Fibroblast of skin of left biceps (primary cell): ENCODE results near the gene CFAP100.

Experiments
- DNase-seq, 2 experiments: peaks; one replicate each; pipeline ENCODE4 v3.0.0-alpha.2; 2013; ENCODE audit warnings: low read depth in 2 of 2

The CFAP100 gene

DNA sequence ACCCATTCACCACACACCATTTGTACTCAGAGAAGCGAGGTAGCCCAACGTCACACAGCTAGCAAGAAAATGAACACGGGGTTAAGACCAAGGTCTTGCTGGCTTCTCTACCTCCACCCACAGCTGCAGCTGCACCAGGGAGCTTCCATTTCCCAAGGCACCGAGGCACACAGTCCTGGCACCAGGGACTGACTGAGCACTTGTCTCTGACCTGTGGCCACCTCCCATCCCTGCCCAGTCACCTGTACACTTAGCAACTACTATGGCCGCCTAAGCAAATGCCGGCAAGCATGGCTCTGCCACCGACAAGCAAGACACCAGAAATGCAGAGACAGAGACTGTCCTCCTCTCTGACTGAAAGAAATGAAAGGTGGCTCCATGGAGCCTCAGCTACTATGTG, 65.7 kb downstream of the CFAP100 start:
- DNase-seq = no peak

- DNase-seq = no peak
Observed at GRCh38 chr3:126461450-126462070, 66.9 kb downstream of the CFAP100 start.

- no peak for DNase-seq
Observed at GRCh38 chr3:126463521-126463920, 68.8 kb downstream of the CFAP100 start.

- no peak for DNase-seq
Observed at GRCh38 chr3:126464093-126464492, 69.4 kb downstream of the CFAP100 start.

DNA sequence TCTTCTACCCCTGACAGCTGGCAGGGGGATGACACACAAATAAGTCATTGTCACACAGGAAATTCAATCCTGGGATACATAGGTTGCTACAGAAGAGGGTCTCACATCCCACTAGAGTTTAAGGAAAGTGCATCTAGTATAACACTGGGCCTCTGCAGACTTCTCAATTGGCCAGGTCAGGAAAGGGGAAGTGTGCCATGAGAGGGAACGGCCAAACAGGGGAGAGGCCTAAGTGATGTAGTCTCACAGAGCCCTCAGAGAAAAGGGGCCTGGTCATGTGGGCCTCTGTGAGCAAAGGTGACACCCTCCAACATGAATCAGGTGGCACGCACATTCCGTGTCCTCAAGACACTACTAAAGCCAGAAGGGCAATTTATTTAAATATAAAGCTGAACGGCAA, 69.8 kb downstream of the CFAP100 start:
- DNase-seq = no peak

DNA sequence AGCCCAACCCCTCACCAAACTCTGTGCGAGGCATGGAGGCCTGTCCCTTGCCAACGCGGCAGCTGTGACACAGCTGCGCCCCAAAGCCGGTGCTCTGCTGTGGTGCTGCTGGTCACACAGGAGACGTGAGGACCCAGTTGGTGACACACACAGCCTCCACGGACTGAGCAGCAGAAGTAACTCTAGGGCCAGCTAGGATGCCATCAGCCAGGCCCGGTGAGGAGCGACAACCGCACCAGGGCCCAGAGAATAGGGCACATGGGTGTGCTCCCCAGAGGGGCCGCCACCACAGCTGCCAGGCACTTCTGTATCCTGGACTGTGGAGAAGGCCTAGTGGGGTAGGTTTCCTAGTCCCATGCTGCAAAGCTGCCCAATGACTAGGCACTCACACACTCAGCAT, 70.3 kb downstream of the CFAP100 start:
- no peak for DNase-seq

DNA sequence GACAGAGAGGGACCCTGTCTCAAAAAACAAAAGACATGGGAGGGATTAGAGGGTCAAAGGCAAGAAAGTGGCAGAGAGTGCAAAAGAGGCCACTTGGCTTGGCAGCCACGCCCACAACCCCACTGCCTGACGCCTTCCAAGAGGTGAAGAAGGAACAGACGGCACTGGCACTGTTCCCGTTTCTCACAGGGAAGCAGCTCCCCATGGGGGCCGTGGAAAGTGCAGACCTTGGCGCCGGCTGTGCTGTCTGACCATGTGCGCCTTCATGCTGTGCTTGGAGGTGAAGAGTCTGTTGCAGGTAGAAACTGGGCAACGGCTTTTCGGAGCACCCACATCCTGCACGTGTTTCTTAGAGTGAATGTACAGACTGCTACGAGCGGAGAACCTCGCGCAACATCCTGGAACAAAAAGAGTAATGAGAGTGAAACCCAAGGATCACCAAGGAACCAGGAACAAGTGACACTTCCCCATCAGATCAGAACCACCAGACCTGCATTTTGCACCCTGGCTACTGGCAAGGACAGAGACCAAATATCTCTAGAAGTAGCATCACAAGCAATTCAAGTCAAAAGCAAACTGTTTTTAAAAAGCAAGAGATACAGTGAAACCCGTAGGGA, 71.3 kb downstream of the CFAP100 start:
- DNase-seq = no peak

DNA sequence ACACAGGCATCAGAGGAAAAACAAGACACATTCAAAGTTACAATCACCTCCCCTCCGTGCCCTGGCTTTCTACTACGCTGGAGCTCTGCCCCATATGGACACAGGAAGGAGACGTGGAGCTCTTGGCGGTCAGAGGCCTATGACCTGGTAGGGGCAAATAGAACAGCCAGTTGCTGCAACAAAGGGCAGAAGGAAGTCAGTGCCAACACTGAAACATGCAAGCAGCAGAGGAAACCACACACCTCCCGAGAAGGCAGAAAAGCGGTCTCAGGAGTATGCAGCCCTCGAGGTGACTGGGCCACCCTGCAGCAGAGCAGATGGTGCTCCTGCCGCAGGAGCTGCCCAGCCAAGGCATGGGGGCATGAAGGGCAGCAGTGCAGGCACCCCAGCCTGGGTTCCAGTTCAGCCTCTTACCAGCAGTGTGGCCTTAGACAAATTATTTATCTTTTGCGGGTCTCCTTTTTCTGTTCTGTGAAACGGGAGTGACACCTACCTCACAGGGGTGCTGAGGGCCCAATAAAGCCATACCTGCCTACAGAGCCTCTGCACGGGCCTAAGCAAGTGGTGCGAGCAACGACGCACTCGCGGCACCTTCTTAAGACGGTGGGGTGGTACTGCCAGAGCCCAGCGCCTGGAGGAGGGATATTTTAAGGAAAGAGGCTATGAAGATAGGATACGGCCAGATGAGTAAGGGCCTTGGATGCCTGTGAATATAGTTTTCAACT, 72.3 kb downstream of the CFAP100 start:
- DNase-seq = no peak

DNA sequence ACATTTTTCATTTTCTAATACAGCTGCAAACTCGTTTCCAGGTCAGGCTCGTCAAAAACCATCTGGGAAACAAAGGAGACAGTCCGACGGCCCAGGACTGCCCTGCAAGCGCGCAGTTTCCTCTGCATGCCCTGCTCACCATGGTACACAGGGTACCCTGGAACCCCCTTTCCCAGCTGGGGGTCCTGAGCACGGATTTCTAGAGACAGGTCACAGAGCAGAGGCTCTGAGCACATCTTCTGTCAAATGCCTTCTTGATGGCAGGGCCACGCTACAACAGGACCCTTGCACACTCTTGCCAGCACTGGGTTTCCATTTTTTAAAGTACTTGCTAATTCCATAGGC, 72.9 kb downstream of the CFAP100 start:
- DNase-seq = no peak

DNA sequence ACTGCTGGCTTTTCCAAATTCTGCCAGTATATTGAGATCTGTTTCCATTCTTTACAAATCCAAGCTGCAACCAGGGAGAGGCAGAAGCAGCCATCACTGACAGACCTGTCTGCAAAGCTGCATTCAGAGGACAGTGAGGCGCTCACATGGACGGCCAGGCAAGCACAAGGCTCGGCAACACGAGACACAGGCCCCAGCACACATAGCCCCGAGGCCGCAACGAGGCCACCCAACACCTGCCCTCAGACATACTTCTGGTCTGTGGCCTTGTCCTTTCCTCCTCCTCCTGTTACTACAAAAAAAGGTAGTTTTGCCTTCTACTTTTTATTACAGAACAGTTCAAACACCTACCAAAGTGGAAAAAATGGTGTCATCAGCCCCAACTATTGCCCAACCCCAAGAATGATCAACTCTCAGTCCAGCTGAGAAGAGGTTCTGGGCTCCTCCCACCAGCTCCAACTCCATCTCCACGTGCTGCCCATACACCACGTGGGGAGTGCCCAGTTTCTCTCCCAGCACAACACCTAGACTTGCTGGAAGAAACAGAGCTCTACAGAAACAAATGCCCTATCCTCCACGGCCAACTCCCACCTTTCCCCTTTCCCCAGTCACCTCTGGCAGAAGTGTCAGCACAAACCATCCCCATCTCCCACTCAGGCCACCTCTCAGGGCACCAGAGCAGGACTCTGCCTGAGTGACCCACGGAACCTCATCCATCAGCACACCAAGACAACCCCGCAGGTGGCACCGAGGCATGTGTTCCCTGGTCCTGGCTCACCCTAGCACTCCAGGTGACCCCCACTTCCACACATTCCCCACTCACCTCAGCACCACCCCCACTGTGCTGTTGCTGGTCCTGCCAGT, 73.6 kb downstream of the CFAP100 start:
- no peak for DNase-seq

- DNase-seq = no peak
Observed at GRCh38 chr3:126469479-126469878, 74.8 kb downstream of the CFAP100 start.

GRCh38 chr3:126472277-126473006, 77.7 kb downstream of the CFAP100 start:
- peak; percentile 35 to 37 for DNase-seq

- no peak for DNase-seq
Observed at GRCh38 chr3:126473292-126474168, 78.8 kb downstream of the CFAP100 start.

DNA sequence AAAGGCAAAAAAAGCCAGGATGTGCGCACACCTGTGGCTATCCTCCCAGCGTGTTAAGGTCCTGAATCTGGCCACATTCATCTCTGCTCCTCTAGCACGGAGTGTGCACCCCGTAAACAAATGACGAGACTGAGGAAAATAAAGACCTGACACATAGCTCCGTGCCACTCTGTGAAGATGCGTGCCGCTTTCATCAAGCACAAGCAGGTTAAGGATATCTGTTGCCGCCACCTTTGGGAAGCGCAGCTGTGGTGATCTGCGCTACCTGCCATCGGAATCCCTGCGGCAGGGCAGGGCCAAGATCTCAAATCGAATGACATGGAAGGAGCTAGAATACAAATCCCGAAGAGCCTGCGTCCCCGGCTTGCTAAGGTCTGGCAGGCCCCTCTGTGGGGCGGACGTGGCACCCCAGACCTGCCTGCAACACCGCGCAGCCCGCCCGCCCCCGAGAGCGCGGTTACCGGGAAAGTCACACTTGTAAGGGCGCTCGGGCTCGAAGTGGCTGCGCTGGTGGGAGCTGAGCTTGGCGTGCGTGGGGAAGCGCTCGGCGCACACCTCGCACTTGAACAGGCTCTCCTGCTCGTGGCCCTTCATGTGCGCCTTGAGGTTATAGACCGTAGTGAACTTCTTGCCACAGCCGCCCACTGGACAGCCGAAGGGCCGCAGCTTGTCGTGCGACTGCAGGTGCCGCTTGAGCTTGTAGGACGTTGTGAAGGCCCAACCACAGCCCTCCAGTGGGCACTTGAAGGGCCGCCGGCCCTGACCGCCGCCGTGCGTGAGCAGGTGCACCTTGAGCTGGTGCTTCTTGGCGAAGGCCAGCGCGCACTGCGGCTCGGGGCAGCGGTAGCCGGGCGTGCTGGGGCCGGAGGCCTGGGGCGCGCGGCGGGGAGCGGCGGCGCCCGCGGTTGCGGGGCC, 80.0 kb downstream of the CFAP100 start:
- DNase-seq = no peak

DNA sequence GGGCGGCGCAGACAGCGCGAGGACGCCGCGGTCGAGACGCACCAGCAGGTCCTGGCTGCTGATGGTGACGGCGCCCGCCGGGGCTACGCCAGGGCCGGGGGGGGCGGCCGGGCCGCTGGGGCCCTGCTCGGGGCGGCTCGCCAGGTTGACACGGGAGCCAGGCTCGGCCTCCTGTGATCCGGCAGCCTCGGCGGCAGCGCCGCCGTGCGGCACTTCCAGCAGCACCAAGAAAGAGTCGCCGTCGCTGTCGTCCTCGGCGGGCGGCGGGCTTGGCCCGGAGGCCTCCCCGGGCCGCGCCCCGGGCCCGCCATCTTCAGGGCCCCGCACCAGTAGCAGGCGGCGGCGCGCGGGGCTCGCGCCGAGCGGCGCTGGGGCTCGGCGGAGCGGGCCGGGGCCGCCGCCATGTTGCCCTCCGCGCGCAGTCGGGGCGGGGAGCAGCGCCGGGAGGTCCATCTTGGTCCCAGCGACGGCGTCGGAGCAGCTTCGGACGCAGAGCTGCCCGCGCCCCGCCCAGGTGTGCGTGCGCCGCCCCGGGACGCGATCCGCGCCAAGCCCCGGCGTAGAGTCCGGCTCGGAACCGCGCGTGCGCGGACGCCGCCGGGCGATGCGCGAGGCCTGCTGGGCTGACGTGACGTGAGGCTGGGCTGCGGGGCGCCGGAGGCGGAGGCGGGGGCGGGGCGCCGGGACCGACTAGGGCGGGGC, 80.9 kb downstream of the CFAP100 start, which contains the start of gene ZXDC:
Gene ZXDC, minus strand, starts transcription at position 479 of the 702 bp plus-strand sequence. Its CDS starts 26 bp downstream, at position 453.
- peak; percentile 88 for DNase-seq

- DNase-seq = no peak
Observed at GRCh38 chr3:126476166-126477060, 81.7 kb downstream of the CFAP100 start.

DNA sequence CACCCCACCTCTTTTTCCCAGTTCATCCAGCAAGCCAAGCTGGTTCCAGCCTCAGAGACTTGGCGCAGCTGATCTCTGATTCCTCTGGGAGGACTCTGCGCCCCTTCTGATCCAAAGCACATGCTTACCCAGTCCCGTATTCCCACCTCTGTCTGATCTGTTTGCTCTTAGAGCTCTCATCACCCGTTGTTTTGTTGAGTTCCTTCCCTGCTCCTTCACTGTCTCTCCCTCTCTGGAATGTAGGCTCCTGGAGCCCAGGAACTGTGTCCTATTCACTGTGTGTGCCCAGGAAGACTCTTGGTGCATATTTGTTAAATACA, 82.3 kb downstream of the CFAP100 start:
- no peak for DNase-seq
